HCT116 (cell line): ENCODE results near the gene FAM221B.

Experiments
- FOSL1 ChIP-seq: IDR thresholded peaks from 2 replicates; pipeline ENCODE4 v1.6.1; 2012; ENCODE audit warnings: low read depth
- POLR2A ChIP-seq: IDR thresholded peaks from 2 replicates; pipeline ENCODE4 v1.7.0; 2011; ENCODE audit warnings: borderline replicate concordance; ENCODE audit not compliant: insufficient read depth, insufficient read length; ENCODE audit errors: extremely low read depth
- SIN3A ChIP-seq: IDR thresholded peaks from 2 replicates; pipeline ENCODE4 v1.6.1; 2012; ENCODE audit warnings: low read depth
- ZBTB33 ChIP-seq: IDR thresholded peaks from 2 replicates; pipeline ENCODE4 v1.6.1; 2011; ENCODE audit warnings: mild to moderate bottlenecking, low read length, moderate library complexity; ENCODE audit not compliant: insufficient replicate concordance; ENCODE audit errors: extremely low read depth
- TF ChIP-seq, protein P1 (sequence below), 3 experiments: fragments of 200-600 bp in 1 of 3; sonication (generic) in 1 of 3; IDR thresholded peaks in 2 of 3; conservative IDR thresholded peaks in 1 of 3; 2 replicates each; pipeline ENCODE4 v1.5.1; 2012 to 2017; ENCODE audit warnings: low read depth in 2 of 3, low read length in 2 of 3, antibody characterized with exemption in 1 of 3, borderline replicate concordance in 1 of 3, control low read depth in 1 of 3, mild to moderate bottlenecking in 1 of 3, mixed read lengths in 1 of 3, mixed run types in 1 of 3, moderate library complexity in 1 of 3; ENCODE audit not compliant: insufficient read depth in 1 of 3
- TF ChIP-seq, protein P2 (sequence below): IDR thresholded peaks from 2 replicates; pipeline ENCODE4 v1.6.1; 2012; ENCODE audit warnings: low read depth

GRCh38 chr9:35836595-35836994 is 8.1 kb upstream of the FAM221B start:
- TF ChIP-seq POLR2A = no peak
- TF ChIP-seq, protein P1, sequence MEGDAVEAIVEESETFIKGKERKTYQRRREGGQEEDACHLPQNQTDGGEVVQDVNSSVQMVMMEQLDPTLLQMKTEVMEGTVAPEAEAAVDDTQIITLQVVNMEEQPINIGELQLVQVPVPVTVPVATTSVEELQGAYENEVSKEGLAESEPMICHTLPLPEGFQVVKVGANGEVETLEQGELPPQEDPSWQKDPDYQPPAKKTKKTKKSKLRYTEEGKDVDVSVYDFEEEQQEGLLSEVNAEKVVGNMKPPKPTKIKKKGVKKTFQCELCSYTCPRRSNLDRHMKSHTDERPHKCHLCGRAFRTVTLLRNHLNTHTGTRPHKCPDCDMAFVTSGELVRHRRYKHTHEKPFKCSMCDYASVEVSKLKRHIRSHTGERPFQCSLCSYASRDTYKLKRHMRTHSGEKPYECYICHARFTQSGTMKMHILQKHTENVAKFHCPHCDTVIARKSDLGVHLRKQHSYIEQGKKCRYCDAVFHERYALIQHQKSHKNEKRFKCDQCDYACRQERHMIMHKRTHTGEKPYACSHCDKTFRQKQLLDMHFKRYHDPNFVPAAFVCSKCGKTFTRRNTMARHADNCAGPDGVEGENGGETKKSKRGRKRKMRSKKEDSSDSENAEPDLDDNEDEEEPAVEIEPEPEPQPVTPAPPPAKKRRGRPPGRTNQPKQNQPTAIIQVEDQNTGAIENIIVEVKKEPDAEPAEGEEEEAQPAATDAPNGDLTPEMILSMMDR (IDR thresholded peaks at IDR 0.05 in 2 of 3, conservative IDR thresholded peaks at IDR 0.05 in 1 of 3; ENCODE audit: borderline replicate concordance in 1 of 3, insufficient read depth in 1 of 3, low read depth in 2 of 3, low read length in 2 of 3) = no peak
- TF ChIP-seq ZBTB33 = no peak
- TF ChIP-seq FOSL1 = no peak
- TF ChIP-seq, protein P2, sequence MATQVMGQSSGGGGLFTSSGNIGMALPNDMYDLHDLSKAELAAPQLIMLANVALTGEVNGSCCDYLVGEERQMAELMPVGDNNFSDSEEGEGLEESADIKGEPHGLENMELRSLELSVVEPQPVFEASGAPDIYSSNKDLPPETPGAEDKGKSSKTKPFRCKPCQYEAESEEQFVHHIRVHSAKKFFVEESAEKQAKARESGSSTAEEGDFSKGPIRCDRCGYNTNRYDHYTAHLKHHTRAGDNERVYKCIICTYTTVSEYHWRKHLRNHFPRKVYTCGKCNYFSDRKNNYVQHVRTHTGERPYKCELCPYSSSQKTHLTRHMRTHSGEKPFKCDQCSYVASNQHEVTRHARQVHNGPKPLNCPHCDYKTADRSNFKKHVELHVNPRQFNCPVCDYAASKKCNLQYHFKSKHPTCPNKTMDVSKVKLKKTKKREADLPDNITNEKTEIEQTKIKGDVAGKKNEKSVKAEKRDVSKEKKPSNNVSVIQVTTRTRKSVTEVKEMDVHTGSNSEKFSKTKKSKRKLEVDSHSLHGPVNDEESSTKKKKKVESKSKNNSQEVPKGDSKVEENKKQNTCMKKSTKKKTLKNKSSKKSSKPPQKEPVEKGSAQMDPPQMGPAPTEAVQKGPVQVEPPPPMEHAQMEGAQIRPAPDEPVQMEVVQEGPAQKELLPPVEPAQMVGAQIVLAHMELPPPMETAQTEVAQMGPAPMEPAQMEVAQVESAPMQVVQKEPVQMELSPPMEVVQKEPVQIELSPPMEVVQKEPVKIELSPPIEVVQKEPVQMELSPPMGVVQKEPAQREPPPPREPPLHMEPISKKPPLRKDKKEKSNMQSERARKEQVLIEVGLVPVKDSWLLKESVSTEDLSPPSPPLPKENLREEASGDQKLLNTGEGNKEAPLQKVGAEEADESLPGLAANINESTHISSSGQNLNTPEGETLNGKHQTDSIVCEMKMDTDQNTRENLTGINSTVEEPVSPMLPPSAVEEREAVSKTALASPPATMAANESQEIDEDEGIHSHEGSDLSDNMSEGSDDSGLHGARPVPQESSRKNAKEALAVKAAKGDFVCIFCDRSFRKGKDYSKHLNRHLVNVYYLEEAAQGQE = no peak
- TF ChIP-seq SIN3A = no peak
